GM19452 (cell line): Measurements from ENCODE around the gene BDKRB1.

Experiments used
- ATAC-seq: cut with Tn5 transposase; IDR thresholded peaks from one replicate; pipeline ENCODE4 v1.9.1; 2021; ENCODE audit not compliant: unreplicated experiment

Gene BDKRB1

GRCh38 chr14:96279564-96279963 is 23.6 kb downstream of the BDKRB1 start:
- no peak for ATAC-seq

GRCh38 chr14:96280104-96280503 is 24.1 kb downstream of the BDKRB1 start:
- ATAC-seq = no peak

- ATAC-seq = no peak
Observed at GRCh38 chr14:96281486-96281885, 25.5 kb downstream of the BDKRB1 start.

- ATAC-seq = no peak
Observed at GRCh38 chr14:96284008-96284407, 28.0 kb downstream of the BDKRB1 start.

- ATAC-seq = no peak
Observed at GRCh38 chr14:96284430-96284829, 28.4 kb downstream of the BDKRB1 start.

GRCh38 chr14:96285667-96286066 is 29.7 kb downstream of the BDKRB1 start:
- no peak for ATAC-seq

- no peak for ATAC-seq
Observed at GRCh38 chr14:96286251-96286650, 30.2 kb downstream of the BDKRB1 start.

- no peak for ATAC-seq
Observed at GRCh38 chr14:96287856-96288255, 31.8 kb downstream of the BDKRB1 start.

- ATAC-seq = no peak
Observed at GRCh38 chr14:96294246-96294645, 38.2 kb downstream of the BDKRB1 start.

GRCh38 chr14:96297000-96297399 is 41.0 kb downstream of the BDKRB1 start:
- ATAC-seq = no peak

- ATAC-seq = no peak
Observed at GRCh38 chr14:96297997-96298515, 42.0 kb downstream of the BDKRB1 start.

GRCh38 chr14:96299441-96299840 is 43.4 kb downstream of the BDKRB1 start:
- ATAC-seq = no peak

- no peak for ATAC-seq
Observed at GRCh38 chr14:96303981-96304380, 48.0 kb downstream of the BDKRB1 start.

- ATAC-seq = no peak
Observed at GRCh38 chr14:96304956-96305355, 48.9 kb downstream of the BDKRB1 start.

- ATAC-seq = no peak
Observed at GRCh38 chr14:96307434-96307833, 51.4 kb downstream of the BDKRB1 start.

GRCh38 chr14:96309133-96309895 is 53.3 kb downstream of the BDKRB1 start:
- ATAC-seq = no peak

GRCh38 chr14:96309896-96310330 is 53.9 kb downstream of the BDKRB1 start:
- ATAC-seq = no peak

GRCh38 chr14:96310906-96311305 is 54.9 kb downstream of the BDKRB1 start:
- no peak for ATAC-seq
